ENCODE data around the gene RGS12.

GRCh38 chr4:3317011-3317655 is 24.3 kb downstream of the RGS12 start:
- no peak for TF ChIP-seq EZH2phosphoT487 (IDR thresholded peaks at IDR 0.05; ENCODE audit: low read depth)
- TF ChIP-seq, protein P1, sequence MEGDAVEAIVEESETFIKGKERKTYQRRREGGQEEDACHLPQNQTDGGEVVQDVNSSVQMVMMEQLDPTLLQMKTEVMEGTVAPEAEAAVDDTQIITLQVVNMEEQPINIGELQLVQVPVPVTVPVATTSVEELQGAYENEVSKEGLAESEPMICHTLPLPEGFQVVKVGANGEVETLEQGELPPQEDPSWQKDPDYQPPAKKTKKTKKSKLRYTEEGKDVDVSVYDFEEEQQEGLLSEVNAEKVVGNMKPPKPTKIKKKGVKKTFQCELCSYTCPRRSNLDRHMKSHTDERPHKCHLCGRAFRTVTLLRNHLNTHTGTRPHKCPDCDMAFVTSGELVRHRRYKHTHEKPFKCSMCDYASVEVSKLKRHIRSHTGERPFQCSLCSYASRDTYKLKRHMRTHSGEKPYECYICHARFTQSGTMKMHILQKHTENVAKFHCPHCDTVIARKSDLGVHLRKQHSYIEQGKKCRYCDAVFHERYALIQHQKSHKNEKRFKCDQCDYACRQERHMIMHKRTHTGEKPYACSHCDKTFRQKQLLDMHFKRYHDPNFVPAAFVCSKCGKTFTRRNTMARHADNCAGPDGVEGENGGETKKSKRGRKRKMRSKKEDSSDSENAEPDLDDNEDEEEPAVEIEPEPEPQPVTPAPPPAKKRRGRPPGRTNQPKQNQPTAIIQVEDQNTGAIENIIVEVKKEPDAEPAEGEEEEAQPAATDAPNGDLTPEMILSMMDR (IDR thresholded peaks at IDR 0.05; ENCODE audit: low read depth, low read length) = no peak
